Measurements from ENCODE around the gene CTXN1.

DNA sequence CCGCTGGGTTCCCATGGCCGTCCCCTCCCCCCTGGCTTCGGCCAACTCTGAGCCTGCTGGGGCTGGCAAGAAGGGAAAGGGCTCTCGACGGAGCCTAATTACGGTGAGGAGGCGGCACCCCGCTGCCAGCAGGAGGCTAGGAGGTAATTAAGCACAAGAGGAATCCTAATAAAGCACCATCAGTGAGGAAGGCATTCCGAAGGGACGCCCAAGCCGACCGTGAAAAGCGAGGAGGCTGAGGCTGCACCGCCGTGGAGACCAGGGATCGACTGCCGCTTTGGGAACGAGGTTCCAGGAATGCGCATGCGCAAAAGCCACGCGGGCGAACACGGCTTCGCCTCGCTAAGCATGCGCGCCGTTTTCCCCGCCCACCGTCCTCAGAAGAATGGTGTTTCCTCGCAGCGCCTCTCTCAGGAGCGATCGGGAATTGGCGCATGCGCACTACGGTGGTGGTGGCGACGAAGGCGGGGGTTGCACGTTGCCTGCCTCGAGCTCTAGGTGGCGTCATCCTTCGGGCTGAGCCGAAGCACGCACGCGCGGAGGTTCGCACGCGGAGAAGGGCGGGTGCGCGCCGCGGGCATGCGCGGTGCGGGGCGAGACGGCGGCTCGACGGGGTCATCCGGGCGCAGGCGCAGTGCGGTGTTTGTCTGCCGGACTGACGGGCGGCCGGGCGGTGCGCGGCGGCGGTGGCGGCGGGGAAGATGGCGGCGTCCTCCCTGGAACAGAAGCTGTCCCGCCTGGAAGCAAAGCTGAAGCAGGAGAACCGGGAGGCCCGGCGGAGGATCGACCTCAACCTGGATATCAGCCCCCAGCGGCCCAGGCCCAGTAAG, 22.5 kb downstream of the CTXN1 start, which contains the start of gene MAP2K7:
- TF ChIP-seq CTBP1 (IDR thresholded peaks at IDR 0.05; ENCODE audit: borderline replicate concordance) (no peak), SP1 (IDR thresholded peaks at IDR 0.05) (no peak), ZNF384 (IDR thresholded peaks at IDR 0.05) (no peak), FOXA1 (IDR thresholded peaks at IDR 0.05) (no peak), FOXK2 (IDR thresholded peaks at IDR 0.05) (no peak), FOXM1 (IDR thresholded peaks at IDR 0.05; ENCODE audit: borderline replicate concordance) (no peak), SUZ12 (IDR thresholded peaks at IDR 0.05) (no peak), ARNT (IDR thresholded peaks at IDR 0.05) (no peak), HDGF (IDR thresholded peaks at IDR 0.05; ENCODE audit: borderline replicate concordance) (no peak)
